Fibroblast of lung (primary cell): ENCODE results near the gene PSEN1.

Experiments
- EZH2 ChIP-seq: IDR thresholded peaks from 2 replicates; pipeline ENCODE4 v1.5.1; 2012; ENCODE audit warnings: low read length, control low read depth, mild to moderate bottlenecking; ENCODE audit errors: missing control alignments
- TF ChIP-seq, protein P1 (sequence below), 2 donors: IDR thresholded peaks in 1 of 2; conservative IDR thresholded peaks in 1 of 2; 1 replicate in 1 of 2; 2 replicates in 1 of 2; pipeline ENCODE4 v1.5.1; 2011 to 2012; ENCODE audit warnings: low read length in 2 of 2, control low read depth in 1 of 2, inconsistent platforms in 1 of 2, low read depth in 1 of 2, mild to moderate bottlenecking in 1 of 2

DNA sequence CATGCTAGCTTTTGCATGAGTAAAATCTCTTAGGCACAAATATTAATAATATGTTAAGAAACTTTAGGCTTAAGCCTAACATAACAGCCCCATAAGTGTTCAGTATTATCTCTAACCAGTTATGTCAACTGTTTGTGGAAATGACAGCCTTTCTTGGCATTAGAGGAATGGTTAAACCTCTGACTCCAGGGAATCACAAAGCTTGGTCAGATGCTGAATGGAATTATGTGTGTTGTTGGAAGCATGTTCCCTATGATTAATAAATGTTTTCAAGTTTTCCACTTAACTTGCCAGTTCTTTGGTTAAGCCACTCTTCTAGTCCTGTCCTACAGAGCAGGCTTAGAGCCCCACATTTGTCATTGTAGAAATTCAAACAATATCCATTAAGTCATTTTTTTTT lies 17.0 kb downstream of the PSEN1 start:
- TF ChIP-seq, protein P1, sequence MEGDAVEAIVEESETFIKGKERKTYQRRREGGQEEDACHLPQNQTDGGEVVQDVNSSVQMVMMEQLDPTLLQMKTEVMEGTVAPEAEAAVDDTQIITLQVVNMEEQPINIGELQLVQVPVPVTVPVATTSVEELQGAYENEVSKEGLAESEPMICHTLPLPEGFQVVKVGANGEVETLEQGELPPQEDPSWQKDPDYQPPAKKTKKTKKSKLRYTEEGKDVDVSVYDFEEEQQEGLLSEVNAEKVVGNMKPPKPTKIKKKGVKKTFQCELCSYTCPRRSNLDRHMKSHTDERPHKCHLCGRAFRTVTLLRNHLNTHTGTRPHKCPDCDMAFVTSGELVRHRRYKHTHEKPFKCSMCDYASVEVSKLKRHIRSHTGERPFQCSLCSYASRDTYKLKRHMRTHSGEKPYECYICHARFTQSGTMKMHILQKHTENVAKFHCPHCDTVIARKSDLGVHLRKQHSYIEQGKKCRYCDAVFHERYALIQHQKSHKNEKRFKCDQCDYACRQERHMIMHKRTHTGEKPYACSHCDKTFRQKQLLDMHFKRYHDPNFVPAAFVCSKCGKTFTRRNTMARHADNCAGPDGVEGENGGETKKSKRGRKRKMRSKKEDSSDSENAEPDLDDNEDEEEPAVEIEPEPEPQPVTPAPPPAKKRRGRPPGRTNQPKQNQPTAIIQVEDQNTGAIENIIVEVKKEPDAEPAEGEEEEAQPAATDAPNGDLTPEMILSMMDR (conservative IDR thresholded peaks at IDR 0.05 in 1 of 2, IDR thresholded peaks at IDR 0.05 in 1 of 2; ENCODE audit: low read depth in 1 of 2, low read length in 2 of 2), result no peak
- no peak for TF ChIP-seq EZH2
